Fibroblast of pulmonary artery (primary cell): ENCODE measurements around the gene SLC1A5.

Experiments
- DNase-seq: peaks from one replicate; pipeline ENCODE4 v3.0.0-alpha.2; 2010; ENCODE audit warnings: low read depth
- H3K4me3 ChIP-seq: replicated peaks from 2 replicates; pipeline ENCODE4 v1.5.1; 2011; ENCODE audit warnings: low read depth, mild to moderate bottlenecking, control low read depth, low read length, moderate library complexity
- CTCF ChIP-seq: IDR thresholded peaks from 2 replicates; pipeline ENCODE4 v1.5.1; 2011; ENCODE audit warnings: mild to moderate bottlenecking, control low read depth, low read length, inconsistent platforms; ENCODE audit errors: missing control alignments

The SLC1A5 gene

GRCh38 chr19:46797881-46798280, 9.5 kb upstream of the SLC1A5 start:
- no peak for TF ChIP-seq CTCF
- no peak for DNase-seq
- no peak overlapping the region for H3K4me3 ChIP-seq

- no peak for TF ChIP-seq CTCF
- H3K4me3 ChIP-seq: no peak overlapping the region
- DNase-seq: no peak
Observed at GRCh38 chr19:46791944-46792343, 3.5 kb upstream of the SLC1A5 start.

- TF ChIP-seq CTCF: no peak
- H3K4me3 ChIP-seq: no peak overlapping the region
- no peak for DNase-seq
Observed at GRCh38 chr19:46789371-46789770, 977 bp upstream of the SLC1A5 start.

DNA sequence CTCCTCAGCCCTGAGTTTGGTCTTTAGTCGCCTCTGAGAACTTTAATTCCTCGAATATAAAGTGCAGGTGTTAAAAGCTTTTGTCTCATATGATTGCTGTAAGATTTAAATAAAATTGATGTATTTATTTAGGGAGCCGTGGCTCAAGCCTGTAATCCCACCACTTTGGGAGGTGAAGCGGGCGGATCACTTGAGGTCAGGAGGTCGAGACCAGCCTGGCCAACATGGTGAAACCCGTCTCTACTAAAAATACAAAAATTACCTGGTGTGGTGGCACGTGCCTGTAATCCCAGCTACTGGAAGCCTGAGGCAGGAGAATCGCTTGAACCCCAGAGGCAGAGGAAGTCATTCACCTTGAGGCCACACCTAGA, 559 bp upstream of the SLC1A5 start:
- no peak for DNase-seq
- no peak overlapping the region for H3K4me3 ChIP-seq
- TF ChIP-seq CTCF: no peak

DNA sequence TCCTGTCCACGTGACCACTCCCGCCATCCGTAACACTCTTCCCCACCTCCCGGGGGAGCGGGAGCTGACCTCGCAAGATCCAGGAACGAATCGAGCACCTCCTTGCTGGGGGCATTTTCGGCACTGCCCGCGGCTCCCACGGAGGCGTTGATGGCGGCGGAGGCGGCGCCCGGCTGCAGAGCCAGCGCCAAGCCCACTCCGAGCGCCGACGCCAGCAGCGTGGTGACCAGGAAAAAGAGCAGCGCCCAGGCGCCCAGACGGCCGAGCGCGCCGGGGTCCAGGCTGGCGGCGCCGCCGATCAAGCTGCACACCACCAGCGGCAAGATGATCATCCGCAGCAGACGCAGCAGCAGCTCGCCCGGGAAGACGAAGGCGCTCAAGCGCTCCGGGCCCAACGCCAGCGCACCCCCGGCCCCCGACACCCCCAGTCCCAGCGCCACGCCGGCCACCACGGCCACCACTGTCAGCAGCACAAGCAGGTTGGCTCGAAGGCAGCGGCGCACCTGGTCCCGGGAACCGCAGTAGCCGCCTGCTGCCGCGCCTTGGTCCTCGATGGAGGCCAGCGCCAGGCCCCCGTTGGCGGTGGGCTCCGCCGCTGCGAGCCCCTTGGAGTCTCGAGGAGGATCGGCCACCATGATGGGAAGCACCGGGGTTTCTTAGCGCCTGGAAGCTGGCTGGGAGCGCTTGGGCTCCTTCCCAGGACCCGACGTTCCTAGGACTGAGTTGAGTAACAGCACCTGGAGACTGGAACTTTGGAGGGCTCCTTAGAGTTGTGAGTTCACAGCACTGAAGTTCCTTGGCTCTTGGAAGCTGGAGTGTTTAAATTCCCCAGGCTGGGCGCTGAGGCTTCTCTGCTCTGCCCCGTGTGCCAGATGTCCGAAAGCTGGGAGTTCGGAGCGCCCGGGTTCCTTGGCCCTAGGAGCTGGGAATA, 798 bp downstream of the SLC1A5 start:
- DNase-seq: peak; percentile 79
- no peak for TF ChIP-seq CTCF

DNA sequence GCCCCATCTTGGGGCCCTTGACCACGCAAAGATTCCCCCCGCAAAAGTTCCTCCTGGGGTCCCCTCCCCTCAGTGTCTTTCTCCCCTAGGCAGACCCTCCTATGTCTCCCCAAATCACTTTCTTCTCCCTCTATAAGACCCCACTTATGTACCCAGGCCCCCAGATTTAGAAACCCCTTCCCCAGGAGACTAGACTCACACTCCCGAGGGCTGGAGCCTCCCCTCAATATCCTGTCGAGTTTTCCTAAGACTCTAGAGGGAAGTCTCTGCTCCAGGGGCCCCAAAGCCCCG, 1.4 kb downstream of the SLC1A5 start:
- peak overlapping the region; percentile 87 for H3K4me3 ChIP-seq
- no peak for DNase-seq
- TF ChIP-seq CTCF: no peak

More for the DNA sequence above, 798 bp downstream of the SLC1A5 start:
- H3K4me3 ChIP-seq: peak overlapping the region; percentile 87
